HG02759 (cell line): ENCODE results near the gene DDAH1.

Experiments
- ATAC-seq: cut with Tn5 transposase; IDR thresholded peaks from one replicate; pipeline ENCODE4 v1.9.1; 2021; ENCODE audit warnings: mild to moderate bottlenecking, moderate library complexity; ENCODE audit not compliant: unreplicated experiment

Gene DDAH1

DNA sequence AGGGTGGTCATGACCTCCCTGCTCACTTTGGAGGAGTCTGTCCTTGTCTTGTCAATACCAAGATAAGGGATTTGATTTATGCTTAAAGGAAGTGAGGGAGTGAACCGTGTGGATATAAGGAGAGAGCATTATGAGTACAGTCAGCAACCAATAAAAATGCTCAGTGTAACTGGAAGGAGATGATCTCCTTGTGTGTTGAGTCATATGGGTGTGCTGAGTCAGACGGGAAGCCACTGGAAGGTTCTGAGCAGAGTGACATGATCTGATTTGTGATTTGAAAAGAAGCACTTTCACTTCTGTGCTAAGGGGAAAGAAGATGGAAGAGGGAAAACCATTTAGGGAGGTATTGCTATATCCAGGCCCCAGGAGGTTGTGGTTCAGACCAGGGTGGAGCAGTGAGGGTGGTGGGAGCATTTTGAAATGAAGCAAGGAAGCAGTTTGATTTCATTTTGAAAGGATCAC lies 186.1 kb downstream of the DDAH1 start:
- peak; percentile 6 for ATAC-seq

DNA sequence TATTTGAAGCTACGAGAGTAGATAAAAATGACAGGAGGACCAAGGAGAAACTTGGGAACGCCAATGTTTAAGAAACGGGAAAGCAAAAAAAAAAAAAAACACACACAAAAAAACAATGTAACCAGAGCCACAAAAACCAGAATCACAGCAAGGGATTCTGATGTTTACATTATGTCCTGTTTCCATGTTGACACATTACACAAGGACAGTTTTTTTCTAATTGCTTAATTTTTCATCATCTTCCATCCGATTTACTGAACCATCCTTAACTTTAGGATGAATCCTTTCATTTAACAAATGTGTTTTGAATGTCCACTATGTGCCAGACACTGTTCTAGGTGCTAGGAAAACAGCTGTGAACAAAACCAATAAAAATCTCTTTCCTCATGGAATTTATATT lies 187.2 kb downstream of the DDAH1 start:
- no peak for ATAC-seq

GRCh38 chr1:85276978-85277639 lies 187.8 kb downstream of the DDAH1 start:
- no peak for ATAC-seq

- ATAC-seq = peak; percentile 95
These were observed 188.6 kb downstream of the DDAH1 start, which contains the start of gene BCL10 for GRCh38 chr1:85276215-85276977. Gene BCL10 (minus strand): TSS chr1:85276632. CDS start chr1:85276352, 280 bp downstream.

DNA sequence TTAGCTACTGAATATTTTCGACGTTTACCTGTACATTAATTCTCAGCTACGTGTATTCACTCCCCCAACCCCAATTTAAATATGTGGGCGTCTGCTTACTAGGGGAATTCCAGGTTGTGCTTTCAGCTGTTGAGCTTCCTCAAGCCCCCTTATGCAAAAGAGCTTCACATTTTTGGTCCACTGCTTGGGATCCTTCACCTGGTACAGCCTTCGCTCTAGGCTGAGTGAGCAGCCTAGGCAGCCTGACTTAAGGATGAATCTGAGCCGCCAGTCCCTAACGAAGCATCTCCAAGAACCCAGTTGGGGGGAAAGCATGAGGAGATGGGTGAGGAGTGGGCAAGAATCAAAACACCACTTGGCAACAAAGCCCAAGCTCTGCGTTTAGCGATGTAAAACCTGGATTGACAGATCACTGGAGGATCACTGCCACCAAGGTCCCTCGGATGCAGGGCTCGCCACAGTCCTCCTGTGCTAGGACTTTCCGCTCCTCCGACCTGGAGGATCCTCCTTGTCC lies 189.2 kb downstream of the DDAH1 start:
- peak; percentile 12 for ATAC-seq

- ATAC-seq = no peak
These were observed 189.9 kb downstream of the DDAH1 start for GRCh38 chr1:85274969-85275453.

GRCh38 chr1:85273397-85273796 lies 191.6 kb downstream of the DDAH1 start:
- no peak for ATAC-seq

DNA sequence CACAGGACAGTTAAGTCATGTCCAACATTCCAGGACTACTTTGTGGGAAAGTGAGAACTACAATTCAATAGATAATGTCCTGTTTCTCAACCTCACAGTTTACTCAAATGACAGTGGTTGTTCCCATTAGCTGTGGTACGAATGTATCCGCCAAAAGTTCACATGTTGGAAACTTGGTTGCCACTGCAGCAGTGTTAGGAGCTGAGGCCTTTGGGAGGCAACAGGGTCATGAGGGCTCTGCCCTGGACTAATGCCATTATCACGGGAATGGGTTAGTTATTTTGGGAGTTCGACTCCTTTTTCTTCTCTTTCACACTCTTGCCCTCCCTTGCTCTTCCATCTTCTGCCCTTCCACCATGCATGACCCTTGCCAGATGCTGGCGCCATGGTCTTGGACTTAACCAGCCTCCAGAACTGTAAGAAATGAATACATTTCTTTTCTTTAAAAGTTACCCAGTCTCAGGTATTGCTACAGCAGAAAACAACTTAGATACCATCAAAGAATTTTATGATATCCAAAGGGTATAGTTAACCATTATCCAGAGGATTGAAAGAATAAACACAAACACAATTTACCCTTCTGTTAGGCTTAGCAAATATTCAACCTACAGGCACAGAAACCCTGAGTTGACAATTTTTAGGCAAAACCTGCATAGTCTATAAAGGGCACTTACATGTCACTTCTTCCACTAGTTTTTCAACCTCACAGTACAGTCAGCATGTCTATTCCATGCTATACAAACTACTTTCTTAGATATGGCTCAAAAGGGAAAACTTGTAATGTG lies 196.0 kb downstream of the DDAH1 start:
- no peak for ATAC-seq
